Neutrophil (primary cell): Measurements from ENCODE around the gene AFAP1L2.

ENCODE experiments used
- H3K27ac ChIP-seq: fragments of 200-600 bp; sonication (generic); 2 replicates; pipeline ENCODE4 v1.5.1; 2016; ENCODE audit warnings: mild to moderate bottlenecking, moderate library complexity
- H3K27me3 ChIP-seq: fragments of 200-600 bp; sonication (generic); 2 replicates; pipeline ENCODE4 v1.6.0; 2016; ENCODE audit warnings: mild to moderate bottlenecking
- H3K36me3 ChIP-seq: fragments of 200-600 bp; sonication (generic); 2 replicates; pipeline ENCODE4 v1.5.1; 2017
- H3K4me1 ChIP-seq, 2 experiments: fragments of 200-600 bp in 1 of 2; sonication (generic) in 1 of 2; 1 replicate in 1 of 2; 2 replicates in 1 of 2; pipeline versions ENCODE4 v1.5.1 to v1.6.1; 2013 to 2016; ENCODE audit warnings: low read depth in 1 of 2, low read length in 1 of 2, mild to moderate bottlenecking in 1 of 2, moderate library complexity in 1 of 2; ENCODE audit not compliant: control insufficient read depth in 1 of 2, insufficient read depth in 1 of 2
- H3K4me3 ChIP-seq, 2 experiments: fragments of 200-600 bp in 1 of 2; sonication (generic) in 1 of 2; 1 replicate in 1 of 2; 2 replicates in 1 of 2; pipeline ENCODE4 v1.5.1; 2013 to 2016; ENCODE audit warnings: low read depth in 1 of 2, low read length in 1 of 2, mild to moderate bottlenecking in 1 of 2, moderate library complexity in 1 of 2
- H3K9me3 ChIP-seq: fragments of 200-600 bp; sonication (generic); 2 replicates; pipeline ENCODE4 v1.5.1; 2016
- TF ChIP-seq, protein P1 (sequence below): fragments of 200-600 bp; sonication (generic); IDR thresholded peaks from 2 replicates; pipeline ENCODE4 v1.5.1; 2016; ENCODE audit warnings: antibody characterized with exemption

AFAP1L2 gene

GRCh38 chr10:114386452-114386851 lies 17.9 kb downstream of the AFAP1L2 start:
- Histone ChIP-seq H3K27me3 (peaks cover 21% of the 10 kb centered on the region), H3K4me3 (no peak overlapping the region), H3K9me3 (no peaks in the 10 kb centered on the region), H3K36me3 (no peaks in the 10 kb centered on the region), H3K4me1 (no peaks in the 10 kb centered on the region), H3K27ac (no peak overlapping the region)
- TF ChIP-seq, protein P1, sequence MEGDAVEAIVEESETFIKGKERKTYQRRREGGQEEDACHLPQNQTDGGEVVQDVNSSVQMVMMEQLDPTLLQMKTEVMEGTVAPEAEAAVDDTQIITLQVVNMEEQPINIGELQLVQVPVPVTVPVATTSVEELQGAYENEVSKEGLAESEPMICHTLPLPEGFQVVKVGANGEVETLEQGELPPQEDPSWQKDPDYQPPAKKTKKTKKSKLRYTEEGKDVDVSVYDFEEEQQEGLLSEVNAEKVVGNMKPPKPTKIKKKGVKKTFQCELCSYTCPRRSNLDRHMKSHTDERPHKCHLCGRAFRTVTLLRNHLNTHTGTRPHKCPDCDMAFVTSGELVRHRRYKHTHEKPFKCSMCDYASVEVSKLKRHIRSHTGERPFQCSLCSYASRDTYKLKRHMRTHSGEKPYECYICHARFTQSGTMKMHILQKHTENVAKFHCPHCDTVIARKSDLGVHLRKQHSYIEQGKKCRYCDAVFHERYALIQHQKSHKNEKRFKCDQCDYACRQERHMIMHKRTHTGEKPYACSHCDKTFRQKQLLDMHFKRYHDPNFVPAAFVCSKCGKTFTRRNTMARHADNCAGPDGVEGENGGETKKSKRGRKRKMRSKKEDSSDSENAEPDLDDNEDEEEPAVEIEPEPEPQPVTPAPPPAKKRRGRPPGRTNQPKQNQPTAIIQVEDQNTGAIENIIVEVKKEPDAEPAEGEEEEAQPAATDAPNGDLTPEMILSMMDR: no peak

DNA sequence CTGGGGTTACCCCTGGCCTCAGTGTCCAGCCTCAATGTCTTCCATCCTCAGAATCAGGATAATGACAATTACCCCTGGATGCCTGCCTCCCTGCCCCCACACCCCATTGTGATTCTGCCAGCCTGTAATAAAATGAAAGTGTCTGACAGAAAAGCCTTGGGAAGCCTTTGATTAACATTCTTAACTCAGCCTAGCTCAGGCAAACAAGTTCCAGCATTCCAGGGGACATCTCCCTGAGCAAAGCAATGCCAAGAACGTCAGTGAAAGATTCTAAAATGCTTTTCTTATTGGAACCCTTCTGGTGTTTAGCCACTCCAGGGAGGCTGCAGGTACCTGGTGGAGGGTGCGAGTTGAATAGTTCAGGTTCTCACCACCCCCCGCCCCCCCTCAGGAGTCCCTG lies 18.7 kb downstream of the AFAP1L2 start:
- H3K27ac ChIP-seq: no peak overlapping the region
- H3K4me1 ChIP-seq: no peaks in the 10 kb centered on the region
- TF ChIP-seq, protein P1: no peak
- no peak overlapping the region for H3K4me3 ChIP-seq
- H3K27me3 ChIP-seq: peaks cover 21% of the 10 kb centered on the region
- no peaks in the 10 kb centered on the region for H3K9me3 ChIP-seq
- H3K36me3 ChIP-seq: no peaks in the 10 kb centered on the region

DNA sequence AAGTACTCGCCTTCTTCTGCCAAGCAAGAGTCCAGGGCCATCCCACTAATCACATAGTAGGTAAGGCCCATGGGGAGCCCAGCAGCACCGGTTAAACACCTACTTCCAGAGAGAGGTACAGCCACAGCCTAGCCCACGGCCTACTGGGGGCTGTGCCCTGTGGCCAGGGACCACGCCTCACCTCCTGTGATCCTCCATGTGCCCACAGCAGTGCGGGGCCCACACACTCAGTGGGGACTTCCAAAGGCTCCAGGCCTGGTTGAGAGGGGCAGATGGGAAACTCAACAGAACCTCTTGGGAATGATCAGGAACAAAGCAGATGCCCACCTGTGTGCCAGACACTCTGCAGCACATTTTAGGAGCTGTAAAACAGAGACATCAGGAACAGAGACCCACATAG lies 19.7 kb downstream of the AFAP1L2 start:
- Histone ChIP-seq H3K27ac (no peak overlapping the region), H3K4me3 (no peak overlapping the region), H3K9me3 (no peaks in the 10 kb centered on the region), H3K27me3 (peaks cover 19% of the 10 kb centered on the region), H3K4me1 (no peaks in the 10 kb centered on the region), H3K36me3 (no peaks in the 10 kb centered on the region)
- TF ChIP-seq, protein P1: no peak

- Histone ChIP-seq H3K27me3 (peaks cover 16% of the 10 kb centered on the region), H3K4me1 (no peaks in the 10 kb centered on the region), H3K27ac (no peak overlapping the region), H3K9me3 (no peaks in the 10 kb centered on the region), H3K36me3 (no peaks in the 10 kb centered on the region), H3K4me3 (no peak overlapping the region)
- TF ChIP-seq, protein P1: no peak
Measured at GRCh38 chr10:114384181-114384580, 20.1 kb downstream of the AFAP1L2 start.

GRCh38 chr10:114380797-114381196 lies 23.5 kb downstream of the AFAP1L2 start:
- TF ChIP-seq, protein P1: no peak
- H3K27me3 ChIP-seq: peaks cover 5% of the 10 kb centered on the region
- no peaks in the 10 kb centered on the region for H3K4me1 ChIP-seq
- H3K27ac ChIP-seq: no peak overlapping the region
- no peak overlapping the region for H3K4me3 ChIP-seq
- no peaks in the 10 kb centered on the region for H3K9me3 ChIP-seq
- no peaks in the 10 kb centered on the region for H3K36me3 ChIP-seq

- Histone ChIP-seq H3K4me1 (no peaks in the 10 kb centered on the region), H3K4me3 (no peak overlapping the region), H3K36me3 (no peaks in the 10 kb centered on the region), H3K27me3 (peaks cover 5% of the 10 kb centered on the region), H3K9me3 (no peaks in the 10 kb centered on the region), H3K27ac (no peak overlapping the region)
- TF ChIP-seq, protein P1: no peak
Measured at GRCh38 chr10:114380060-114380459, 24.2 kb downstream of the AFAP1L2 start.
